Hypothalamus (tissue), 51 donors: Measurements from ENCODE around the gene LRRC23.
"Not testable (repeated sequence)": the region's sequence is repeated elsewhere in the genome, so short reads cannot be mapped to it uniquely, and the experiment has no call there.

Experiments
- DNase-seq, 51 donors: peaks; one replicate each; lab custom pipeline; 2025; lab: John Stamatoyannopoulos, UW

Gene LRRC23

DNA sequence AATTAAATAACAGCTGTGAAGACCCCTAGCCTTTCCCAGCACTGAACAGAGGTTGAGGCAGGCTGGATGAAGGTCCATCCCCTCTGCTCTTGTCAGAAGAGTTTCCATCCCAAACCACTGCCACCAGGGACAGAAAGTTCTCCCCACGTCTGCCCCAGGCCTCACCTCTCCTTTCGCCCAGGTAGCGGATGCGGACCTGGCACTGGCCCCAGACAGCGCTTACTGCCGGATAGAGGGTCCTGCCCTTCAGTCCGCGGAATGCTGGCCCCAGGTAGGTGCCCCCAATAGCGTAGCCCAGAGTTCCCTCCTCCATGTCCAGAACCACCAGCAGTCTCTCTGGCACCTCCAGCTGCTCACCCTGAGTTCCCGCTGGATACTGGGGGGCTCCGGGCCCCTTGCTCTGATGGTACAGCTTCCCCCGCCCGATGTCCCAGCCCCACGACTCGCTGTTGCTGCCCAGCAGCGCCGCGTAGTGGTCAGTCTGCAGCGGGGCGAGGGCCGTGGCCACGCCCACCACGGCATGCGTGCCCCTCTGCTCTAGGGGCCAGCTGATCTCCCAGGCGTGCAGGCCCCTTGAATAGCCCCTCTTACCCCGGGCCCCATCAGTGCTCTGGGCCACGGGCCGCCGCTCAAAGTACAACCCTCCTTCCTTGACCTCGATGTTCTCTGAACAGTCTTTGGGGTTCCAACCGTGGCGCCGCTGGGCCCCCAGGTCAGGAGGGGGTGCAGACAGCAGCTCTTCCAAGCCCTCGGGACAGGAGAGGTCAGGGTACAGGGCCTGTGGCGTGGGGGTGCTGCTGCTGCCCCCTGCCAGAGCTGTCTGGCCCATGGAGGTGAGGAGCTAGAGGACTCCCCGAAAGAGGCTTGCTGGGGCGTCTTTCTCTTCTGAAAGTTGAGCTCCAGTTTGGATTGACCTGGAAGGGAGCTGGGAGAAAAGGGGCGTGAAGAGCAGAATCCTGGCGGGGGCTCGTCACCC lies 32.3 kb upstream of the LRRC23 start:
- peak in 49 of 51 donors; percentile 18 to 86 (median 68) for DNase-seq

DNA sequence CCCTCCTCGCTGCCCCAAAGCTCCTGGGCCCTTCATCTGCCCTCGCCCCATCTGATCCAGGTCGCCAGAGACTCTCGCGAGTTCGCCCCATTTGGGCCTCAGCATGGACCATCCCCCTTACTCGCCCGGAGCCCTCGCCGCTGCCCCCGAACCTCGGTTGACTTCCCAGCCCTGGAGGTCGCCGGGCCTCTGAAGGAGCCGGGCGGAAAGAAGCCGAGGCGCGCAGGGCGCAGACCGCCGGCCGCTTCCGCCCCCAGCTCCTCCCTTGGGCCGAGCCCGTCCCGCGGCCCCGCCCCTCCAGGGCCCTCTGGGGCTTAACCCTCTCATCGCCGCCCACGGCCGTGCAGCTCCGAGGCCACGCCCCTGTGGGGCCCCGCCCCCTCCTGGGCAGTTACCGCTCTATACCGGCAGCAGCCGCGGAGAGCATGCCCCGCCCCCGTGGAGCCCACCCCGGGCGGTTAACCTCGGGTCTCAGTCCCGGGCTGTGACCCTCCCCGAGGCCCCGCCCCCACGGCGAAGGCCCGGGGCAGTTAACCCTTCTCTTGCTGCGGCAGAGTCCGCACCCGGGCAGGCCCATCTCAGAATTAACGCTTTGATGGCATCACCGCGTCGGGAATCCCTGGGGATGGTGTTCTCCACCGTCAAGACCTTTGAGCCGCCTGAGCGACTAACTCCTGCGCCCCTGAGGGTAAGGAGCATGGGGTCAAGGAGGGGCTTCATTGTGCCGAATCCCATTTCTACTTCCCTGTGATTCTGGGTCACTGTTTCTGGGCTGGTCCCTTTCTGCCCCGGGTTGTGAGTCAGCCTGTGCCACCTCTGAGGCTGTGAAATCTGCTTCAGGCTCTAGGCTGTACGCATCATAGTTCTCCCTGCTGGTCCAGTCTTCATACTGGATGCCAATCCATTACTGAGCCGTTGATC lies 31.3 kb upstream of the LRRC23 start, which contains the start of gene SPSB2:
SPSB2 (minus strand) TSS at position 210 of the 921 bp plus-strand sequence. CDS start 402 bp downstream, outside the sequence.
- DNase-seq: peak; percentile 50 to 97 (median 89)

DNA sequence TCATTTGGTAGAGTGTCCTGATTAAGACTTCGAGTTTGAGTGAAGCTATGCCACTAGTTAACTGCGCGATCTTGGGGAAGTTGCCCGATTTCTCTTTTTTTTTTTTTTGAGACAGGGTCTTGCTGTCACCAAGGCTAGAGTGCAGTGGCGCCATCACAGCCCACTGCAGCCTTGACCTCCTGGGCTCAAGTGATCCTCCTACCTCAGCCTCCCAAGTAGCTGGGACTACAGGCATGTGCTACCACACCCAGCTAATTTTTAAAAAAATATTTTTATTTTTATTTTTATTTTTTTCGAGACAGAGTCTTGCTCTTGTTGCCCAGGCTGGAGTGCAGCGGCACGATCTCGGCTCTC lies 30.6 kb upstream of the LRRC23 start:
- not testable (repeated sequence) for DNase-seq

DNA sequence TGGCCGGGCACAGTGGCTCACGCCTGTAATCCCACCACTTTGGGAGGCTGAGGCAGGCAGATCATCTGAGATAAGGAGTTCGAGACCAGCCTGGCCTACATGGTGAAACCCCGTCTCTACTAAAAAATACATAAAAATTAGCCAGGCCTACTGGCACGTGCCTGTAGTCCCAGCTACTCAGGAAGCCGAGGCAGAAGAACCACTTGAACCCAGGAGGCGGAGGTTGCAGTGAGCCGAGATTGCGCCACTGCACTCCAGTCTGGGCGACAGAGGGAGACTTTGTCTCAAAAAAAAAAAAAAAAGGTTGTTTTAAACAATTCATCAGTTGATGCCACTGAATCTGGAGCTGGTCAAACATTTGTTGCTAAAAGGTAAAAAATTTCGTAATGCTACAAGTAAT lies 24.8 kb upstream of the LRRC23 start:
- not testable (repeated sequence) for DNase-seq

DNA sequence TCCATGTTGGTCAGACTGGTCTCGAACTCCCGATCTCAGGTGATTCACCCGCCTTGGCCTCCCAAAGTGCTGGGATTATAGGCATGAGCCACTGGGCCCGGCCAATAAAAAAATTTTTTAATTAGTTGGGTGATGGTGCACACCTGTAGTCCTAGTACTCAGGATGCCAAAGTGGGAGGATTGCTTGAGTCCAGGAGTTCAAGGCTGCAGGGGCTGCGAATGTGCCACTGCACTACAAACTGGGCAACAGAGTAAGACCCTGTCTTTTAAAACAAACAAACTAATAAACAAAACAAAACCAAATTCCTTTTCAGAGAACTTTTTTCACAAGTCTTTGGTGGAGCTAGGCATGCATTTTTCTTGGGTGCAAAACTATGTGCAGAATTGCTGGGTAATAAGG lies 21.4 kb upstream of the LRRC23 start:
- no peak for DNase-seq

DNA sequence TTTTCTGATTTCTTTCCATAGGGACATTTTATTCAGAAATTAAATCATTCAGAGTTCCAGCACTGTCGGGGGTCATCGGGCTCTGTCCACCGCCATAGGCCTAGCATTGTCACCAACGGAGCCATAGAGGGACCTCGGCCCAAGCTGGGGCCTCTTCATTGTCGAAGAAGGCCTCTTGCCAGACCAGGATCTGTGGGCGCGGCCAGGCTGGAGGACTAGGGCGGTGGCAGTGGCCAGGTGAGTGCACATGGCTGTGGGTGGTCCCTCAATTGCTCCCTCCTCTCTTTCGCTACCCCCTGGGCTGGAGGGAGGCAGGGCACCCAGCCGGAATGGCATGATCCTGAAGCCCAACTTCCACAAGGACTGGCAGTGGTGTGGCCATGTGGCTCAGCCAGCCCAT lies 20.9 kb upstream of the LRRC23 start:
- DNase-seq: no peak

DNA sequence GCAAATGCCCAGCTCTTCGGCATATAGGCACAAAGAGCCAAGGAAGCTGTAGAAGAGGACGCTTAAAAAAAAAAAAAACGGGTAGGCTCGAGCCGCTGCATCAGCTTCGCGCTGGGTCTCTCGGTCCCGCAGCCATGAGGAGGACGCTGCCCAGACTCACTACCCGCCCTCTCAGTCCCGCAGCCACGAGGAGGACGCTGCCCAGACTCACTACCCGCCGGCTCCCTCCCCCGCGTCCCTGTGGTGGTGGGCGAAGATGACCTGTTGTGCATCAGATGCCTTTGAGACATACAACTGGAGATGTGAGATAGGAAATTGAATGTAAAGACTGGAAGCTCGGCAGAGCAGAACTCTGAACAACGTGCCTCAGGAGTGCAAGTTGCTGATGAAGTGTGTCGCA lies 20.1 kb upstream of the LRRC23 start:
- DNase-seq: no peak

DNA sequence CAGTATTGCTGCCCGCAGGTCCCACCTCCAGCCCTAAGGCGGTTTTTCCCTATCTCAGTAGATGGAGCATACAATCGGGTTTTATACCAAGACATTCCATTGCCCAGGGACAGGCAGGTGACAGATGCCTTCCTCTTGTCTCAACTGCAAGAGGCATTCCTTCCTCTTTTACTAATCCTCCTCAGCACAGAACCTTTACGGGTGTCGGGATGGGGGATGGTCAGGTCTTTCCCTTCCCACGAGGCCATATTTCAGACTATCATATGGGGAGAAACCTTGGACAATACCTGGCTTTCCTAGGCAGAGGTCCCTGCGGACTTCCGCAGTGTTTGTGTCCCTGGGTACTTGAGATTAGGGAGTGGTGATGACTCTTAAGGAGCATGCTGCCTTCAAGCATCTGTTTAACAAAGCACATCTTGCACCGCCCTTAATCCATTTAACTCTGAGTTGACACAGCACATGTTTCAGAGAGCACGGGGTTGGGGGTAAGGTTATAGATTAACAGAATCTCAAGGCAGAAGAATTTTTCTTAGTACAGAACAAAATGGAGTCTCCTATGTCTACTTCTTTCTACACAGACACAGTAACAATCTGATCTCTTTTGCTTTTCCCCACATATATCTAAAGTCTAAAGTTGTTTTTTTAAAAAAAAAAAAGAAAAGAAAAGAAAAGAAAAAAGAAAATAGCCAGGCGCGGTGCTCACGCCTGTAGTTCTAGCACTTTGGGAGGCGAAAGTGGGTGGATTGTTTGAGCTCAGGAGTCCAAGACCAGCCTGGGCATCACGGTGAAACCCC lies 18.2 kb upstream of the LRRC23 start:
- DNase-seq: not testable (repeated sequence)

DNA sequence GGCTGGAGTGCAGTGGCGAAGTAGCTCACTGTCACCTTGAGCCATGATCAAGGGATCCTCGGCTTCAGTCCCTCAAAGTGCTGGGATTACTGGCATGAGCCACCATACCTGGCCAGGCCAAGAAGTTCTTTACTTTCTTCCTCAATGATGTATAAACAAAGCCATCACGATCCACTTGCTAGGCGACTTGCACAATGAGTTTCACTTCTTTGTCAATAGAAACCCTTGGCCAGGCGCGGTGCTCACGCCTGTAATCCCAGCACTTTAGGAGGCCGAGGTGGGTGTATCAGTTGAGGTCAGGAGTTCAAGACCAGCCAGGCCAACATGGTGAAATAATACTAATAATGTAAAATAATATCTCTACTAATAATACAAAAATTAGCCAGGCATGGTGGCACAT lies 17.2 kb upstream of the LRRC23 start:
- no peak for DNase-seq

DNA sequence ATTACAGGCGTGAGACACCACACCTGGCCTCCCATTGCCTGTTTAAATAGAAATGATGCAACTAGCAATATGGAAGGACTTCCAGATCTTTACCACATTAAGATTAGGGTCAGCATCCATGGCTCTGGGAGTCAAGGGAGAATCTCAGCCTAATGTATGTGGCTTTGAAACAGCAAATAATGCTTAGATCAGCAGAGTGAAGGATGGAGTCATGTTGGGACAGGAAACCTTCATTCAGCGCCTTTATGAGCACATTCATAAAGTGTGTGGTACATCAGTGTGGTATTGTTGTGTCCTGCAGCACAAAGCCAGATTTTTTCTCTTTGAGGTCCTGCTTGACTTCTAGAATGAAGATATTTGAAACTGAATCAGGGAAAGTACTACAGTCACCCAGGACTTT lies 16.3 kb upstream of the LRRC23 start:
- DNase-seq: no peak

DNA sequence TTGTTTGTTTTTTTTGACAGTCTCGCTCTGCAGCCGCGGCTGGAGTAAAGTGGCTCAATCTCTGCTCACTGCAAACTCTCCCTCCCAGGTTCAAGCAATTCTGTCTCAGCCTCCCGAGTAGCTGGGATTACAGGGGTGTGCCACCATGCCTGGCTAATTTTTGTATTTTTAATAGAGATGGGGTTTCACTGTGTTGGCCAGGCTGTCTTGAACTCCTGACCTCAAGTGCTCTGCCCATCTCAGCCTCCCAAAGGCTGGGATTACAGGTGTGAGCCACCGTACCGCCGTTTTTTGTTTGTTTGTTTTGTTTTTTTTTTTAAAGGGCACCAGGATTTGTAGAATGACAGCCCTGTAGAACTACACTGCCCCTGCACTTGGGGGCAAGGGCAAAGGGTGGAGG lies 15.8 kb upstream of the LRRC23 start:
- not testable (repeated sequence) for DNase-seq

DNA sequence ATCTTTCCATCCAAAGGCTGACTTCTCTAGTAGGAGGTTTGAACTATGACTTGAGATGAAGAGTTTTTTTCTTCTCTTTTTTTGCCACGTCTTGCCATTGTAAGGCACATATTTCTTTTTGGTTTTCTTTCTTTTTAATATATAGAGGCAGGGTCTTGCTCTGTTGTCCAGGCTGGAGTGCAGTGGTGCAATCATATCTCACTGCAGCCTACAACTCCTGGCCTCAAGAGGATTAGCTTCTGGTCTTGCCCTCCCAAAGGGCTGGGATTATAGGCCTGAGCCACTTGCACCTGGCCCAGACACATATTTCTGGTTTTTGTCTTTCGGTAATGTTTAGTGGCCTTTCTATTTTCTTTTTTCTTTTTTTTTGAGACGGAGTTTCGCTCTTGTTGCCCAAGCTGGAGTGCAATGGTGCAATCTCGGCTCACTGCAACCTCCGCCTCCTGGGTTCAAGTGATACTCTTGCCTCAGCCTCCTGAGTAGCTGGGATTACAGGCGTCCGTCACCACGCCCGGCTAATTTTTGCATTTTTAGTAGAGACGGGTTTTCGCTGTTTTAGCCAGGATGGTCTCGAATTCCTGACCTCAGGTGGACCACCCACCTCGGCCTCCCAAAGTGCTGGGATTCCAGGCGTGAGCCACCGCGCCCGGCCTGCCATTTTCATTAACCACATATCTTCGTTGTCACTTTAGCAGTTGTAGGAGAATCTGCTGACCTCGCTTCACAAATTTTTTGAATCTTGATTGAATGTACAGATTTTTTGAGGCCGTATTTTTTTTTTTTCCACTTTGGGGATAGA lies 14.6 kb upstream of the LRRC23 start:
- not testable (repeated sequence) for DNase-seq

DNA sequence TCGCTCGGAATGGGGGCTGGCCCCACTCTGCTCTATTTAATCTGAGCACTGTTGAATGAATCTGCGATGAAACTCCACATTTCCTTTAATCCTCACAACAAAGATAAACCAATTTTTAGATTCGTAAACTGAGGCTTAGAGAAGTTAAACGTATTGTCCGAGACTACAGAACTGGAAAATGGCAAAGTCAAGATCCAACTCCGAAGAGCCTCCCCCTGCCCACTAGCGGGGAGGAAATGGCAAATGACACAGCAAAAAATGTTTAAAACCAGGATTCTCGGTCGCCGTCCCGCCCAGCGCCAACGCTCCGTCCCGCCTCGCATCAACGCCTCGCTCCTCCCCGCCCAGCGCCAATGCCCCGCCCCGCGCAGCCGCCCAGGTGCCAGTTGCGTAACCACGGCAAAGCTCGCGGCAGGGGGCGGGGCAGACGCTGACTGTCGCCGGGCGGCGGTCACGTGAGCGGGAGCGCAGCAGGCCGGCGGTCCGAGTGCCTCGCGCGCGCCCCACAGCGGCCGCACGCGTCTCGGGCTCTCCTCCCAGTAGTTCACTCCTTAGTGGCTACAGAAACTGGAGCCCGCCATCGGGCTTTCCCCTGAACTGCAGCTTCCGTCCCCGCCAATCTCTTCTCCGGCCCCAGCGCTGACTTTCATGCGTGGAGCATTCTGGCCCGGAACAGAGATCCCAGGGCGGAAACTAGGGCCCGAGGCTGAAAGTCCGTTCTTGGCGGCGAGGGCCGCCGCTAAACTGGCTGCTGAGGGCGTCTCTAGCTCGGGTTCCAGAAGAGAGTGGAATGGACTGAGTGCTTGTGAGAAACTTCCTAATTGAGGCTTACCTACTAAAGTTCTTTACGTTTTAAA lies 13.6 kb upstream of the LRRC23 start:
- DNase-seq: peak; percentile 56 to 100 (median 96)

DNA sequence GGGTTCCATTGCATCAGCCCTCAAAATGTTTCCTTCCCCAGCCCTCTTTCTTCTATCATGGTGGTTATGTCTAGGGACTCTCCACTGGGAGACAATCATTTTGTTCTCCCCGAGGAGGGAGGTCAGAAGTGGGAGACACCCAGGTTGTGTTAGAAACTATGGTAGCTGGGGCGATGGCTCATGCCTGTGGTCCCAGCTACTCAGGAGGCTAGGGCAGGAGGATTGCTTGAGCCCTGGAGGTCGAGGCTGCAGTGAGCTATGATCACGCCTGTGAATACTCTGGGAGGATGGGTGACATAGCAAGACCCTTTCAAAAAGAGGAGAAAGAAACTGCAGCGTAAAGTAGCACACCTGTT lies 13.0 kb upstream of the LRRC23 start:
- no peak for DNase-seq

DNA sequence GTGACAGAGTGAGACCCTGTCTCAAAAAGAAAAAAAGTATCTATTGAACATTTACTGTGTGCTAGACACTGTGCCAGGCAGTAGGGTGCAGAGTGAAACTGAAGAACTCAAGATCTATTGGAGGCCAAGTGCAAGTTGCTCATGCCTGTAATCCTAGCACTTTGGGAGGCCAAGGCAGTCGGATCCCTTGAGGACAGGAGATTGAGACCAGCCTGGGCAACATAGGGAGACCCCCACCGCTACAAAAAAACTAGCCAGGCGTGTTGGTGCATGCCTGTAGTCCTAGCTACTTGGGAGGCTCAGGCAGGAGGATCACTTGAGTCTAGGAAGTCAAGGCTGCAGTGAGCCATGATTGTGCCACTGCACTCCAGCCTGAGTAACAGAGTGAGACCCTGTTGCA lies 11.9 kb upstream of the LRRC23 start:
- DNase-seq: not testable (repeated sequence)

DNA sequence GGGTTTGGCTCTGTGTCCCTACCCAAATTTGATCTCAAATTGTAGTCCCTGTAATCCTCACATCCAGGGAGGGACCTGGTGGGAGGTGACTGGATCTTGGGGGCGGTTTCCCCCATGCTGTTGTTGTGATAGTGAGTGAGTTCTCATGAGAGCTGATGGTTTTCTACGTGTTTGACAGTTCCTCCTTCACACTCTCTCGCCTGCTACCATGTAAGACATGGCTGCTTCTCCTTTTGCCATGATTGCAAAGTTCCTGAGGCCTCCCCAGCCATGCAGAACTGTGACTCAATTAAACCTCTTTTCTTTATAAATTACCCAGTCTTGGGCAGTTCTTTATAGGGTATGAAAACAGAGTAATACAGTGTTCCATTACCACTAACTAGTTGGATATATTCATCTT lies 10.3 kb upstream of the LRRC23 start:
- no peak for DNase-seq

DNA sequence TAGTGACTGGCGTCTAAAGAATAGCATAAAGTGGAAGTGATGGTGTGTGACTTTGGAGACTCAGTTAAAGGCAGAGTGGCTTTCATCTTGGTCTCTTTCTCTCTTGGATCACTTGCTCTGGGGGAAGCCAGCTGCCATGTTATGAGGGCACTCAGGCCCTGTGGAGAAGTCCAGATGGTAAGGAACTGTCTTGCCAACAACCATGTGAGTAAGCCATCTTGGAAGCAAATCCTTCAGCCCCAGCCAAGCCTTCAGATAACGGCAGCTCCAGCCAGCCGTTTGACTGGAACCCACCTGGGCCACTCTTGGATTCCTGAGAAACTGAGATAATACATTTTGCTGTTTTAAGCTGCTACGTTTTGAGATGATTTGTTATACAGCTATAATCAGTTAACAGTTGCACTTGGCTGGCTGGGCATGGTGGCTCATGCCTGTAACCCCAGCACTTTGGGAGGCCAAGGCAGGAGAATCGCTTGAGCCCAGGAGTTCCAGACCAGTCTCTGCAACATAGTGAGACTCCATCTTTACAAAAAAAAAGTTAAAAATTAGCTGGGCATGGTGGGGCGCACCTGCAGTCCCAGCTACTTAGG lies 7.7 kb upstream of the LRRC23 start:
- DNase-seq: no peak

DNA sequence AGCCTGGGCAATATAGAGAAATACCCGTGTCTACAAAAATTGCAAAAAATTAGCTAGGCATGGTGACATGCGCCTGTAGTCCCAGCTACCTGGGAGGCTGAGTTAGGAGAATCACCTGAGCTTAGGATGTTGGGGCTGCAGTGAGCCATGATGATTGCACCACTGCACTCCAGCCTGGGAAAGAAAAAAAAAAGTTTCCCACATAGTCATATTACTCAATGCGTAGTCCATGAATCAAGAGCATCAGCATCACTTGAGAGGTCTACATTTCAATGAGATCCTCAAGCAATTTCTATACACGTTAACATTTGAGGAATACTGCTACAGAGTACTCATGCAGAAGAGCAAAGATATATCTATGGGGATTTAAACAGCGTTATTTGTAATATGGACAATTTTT lies 5.2 kb upstream of the LRRC23 start:
- no peak for DNase-seq
